ENCODE results near the gene RP2.

GRCh38 chrX:46788902-46789301, 47.9 kb upstream of the RP2 start:
- TF ChIP-seq CTCF (conservative IDR thresholded peaks at IDR 0.05 in 1 of 2, IDR thresholded peaks at IDR 0.05 in 1 of 2; ENCODE audit: low read depth in 1 of 2, low read length in 2 of 2) (no peak), EZH2 (IDR thresholded peaks at IDR 0.05; ENCODE audit: low read length, missing control alignments) (no peak)
